Measurements from ENCODE around the gene WNT7A. TPM values are rescaled to one million over a fixed set of nuclear protein-coding genes. Genes with fewer than 3 reads are reported as not detected.

Gene WNT7A
- total RNA-seq, 1 experiment from 2014 or later, result 0.34 TPM

DNA sequence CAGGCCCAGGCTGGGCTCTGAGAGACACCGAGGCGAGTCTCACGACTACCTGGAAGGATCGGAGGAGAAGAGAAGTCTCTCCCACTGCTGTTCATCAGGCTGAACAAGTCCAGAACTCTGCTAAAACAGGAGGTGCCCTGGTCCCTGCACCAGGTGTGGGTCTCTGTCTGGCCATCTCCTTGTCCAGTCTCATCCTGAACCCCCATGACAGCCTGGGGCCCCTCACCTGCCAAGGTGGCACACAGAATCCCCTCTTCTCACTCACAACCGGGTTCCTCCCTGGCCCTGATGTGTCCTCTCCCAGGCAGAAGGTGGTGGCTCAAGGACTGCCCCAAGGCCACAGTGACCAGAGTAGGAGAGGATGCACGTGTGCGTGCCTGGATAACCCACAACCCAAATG, 34.1 kb downstream of the WNT7A start:
- Histone ChIP-seq H3K27ac (ENCODE audit: low read depth, low read length) (no peak overlapping the region), H3K4me3 (replicated peaks in 1 of 2; ENCODE audit: low read depth in 1 of 2, low read length in 2 of 2) (no peak overlapping the region), H4K20me1 (ENCODE audit: insufficient read depth) (no peaks in the 10 kb centered on the region), H3K4me1 (ENCODE audit: control insufficient read depth in 1 of 2, insufficient read depth in 2 of 2, low read length in 2 of 2) (peaks cover 13 to 28% of the 10 kb centered on the region in 2 experiments), H3K27me3 (ENCODE audit: insufficient read depth, low read length) (no peaks in the 10 kb centered on the region), H3K9me3 (ENCODE audit: control insufficient read depth in 1 of 2, insufficient read depth in 1 of 2, low read depth in 1 of 2, low read length in 2 of 2) (no peaks in the 10 kb centered on the region), H2AFZ (ENCODE audit: low read depth, low read length, poor library complexity, severe bottlenecking) (no peak overlapping the region), H3K79me2 (ENCODE audit: insufficient read depth, low read length) (no peaks in the 10 kb centered on the region), H3K36me3 (ENCODE audit: control insufficient read depth in 1 of 2, insufficient read depth in 2 of 2, low read length in 2 of 2) (no peaks in the 10 kb centered on the region), H3K9ac (ENCODE audit: low read length) (no peak overlapping the region), H3K4me2 (ENCODE audit: low read length) (no peak overlapping the region), H3K9me2 (ENCODE audit: insufficient read depth) (no peaks in the 10 kb centered on the region)
- ATAC-seq (no peak), DNase-seq (ENCODE audit: low read depth, low spot score) (no peak)
- BruUV-seq (replicated peaks), result no TSS peak
- ChIA-PET CTCF (no interaction called here), POLR2A (no interaction called here), RAD21 (ENCODE audit: low non-redundant PET in 1 of 2, low total read pairs in 2 of 2, uncharacterized antibody in 2 of 2, unreplicated experiment in 2 of 2) (no interaction called here)
- no peak for TF ChIP-seq CBX3 (IDR thresholded peaks at IDR 0.05; ENCODE audit: low read depth)
- TF ChIP-seq SIN3A (IDR thresholded peaks at IDR 0.05; ENCODE audit: low read depth), result no peak
- no peak for TF ChIP-seq SP1 (IDR thresholded peaks at IDR 0.05; ENCODE audit: low read depth)
- TF ChIP-seq RAD21 (IDR thresholded peaks at IDR 0.05; ENCODE audit: low read depth), result no peak
- TF ChIP-seq JUND (IDR thresholded peaks at IDR 0.05), result no peak
- no peak for TF ChIP-seq FOSL1 (IDR thresholded peaks at IDR 0.05; ENCODE audit: low read depth)
- no peak for TF ChIP-seq ELF1 (IDR thresholded peaks at IDR 0.05; ENCODE audit: borderline replicate concordance, low read depth)
- no peak for TF ChIP-seq CEBPB (IDR thresholded peaks at IDR 0.05; ENCODE audit: low read depth)
- no peak for TF ChIP-seq POLR2A (IDR thresholded peaks at IDR 0.05; ENCODE audit: borderline replicate concordance, extremely low read depth, insufficient read depth, insufficient read length)
- TF ChIP-seq ZFX (IDR thresholded peaks at IDR 0.05), result no peak
- TF ChIP-seq ZNF274 (IDR thresholded peaks at IDR 0.05; ENCODE audit: low read depth, low read length), result no peak
- intact Hi-C loops (cut with micrococcal nuclease), result no loop called here

DNA sequence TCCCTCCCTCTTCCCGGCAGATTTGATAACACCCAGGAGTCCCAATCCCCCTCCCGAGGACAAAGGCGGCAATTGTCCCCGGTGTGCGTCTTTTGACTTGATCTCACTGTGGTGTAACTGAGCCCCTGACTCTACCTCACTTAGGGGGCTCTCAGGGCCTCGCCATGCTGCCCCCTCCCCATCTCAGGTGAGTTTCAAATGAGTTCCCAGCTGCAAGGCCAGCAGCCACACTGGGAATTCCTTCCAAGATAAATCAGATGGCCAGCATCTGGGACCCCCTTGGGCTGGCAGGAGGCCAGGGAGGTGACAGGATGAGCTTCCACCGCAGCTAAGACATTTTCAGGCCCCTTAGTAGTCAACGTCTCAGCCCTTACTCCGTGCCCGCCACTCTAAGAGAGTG, 35.0 kb downstream of the WNT7A start:
- no peak overlapping the region for H3K4me2 ChIP-seq (ENCODE audit: low read length)
- H3K4me3 ChIP-seq (replicated peaks in 1 of 2; ENCODE audit: low read depth in 1 of 2, low read length in 2 of 2), result no peak overlapping the region
- no peaks in the 10 kb centered on the region for H4K20me1 ChIP-seq (ENCODE audit: insufficient read depth)
- ATAC-seq (no peak), DNase-seq (ENCODE audit: low read depth, low spot score) (no peak)
- H3K27me3 ChIP-seq (ENCODE audit: insufficient read depth, low read length), result no peaks in the 10 kb centered on the region
- H3K9me2 ChIP-seq (ENCODE audit: insufficient read depth), result no peaks in the 10 kb centered on the region
- RAD21 ChIA-PET (ENCODE audit: low non-redundant PET in 1 of 2, low total read pairs in 2 of 2, uncharacterized antibody in 2 of 2, unreplicated experiment in 2 of 2), result no interaction called here
- CTCF ChIA-PET, result no interaction called here
- no peaks in the 10 kb centered on the region for H3K79me2 ChIP-seq (ENCODE audit: insufficient read depth, low read length)
- no peak overlapping the region for H3K9ac ChIP-seq (ENCODE audit: low read length)
- TF ChIP-seq SRF (IDR thresholded peaks at IDR 0.05; ENCODE audit: low read depth), result no peak
- TF ChIP-seq ZNF274 (IDR thresholded peaks at IDR 0.05; ENCODE audit: low read depth, low read length), result no peak
- TF ChIP-seq SIN3A (IDR thresholded peaks at IDR 0.05; ENCODE audit: low read depth), result no peak
- TF ChIP-seq, protein P1, sequence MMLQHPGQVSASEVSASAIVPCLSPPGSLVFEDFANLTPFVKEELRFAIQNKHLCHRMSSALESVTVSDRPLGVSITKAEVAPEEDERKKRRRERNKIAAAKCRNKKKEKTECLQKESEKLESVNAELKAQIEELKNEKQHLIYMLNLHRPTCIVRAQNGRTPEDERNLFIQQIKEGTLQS (IDR thresholded peaks at IDR 0.05), result no peak
- TF ChIP-seq EZH2 (IDR thresholded peaks at IDR 0.05), result no peak
- TF ChIP-seq, protein P2, sequence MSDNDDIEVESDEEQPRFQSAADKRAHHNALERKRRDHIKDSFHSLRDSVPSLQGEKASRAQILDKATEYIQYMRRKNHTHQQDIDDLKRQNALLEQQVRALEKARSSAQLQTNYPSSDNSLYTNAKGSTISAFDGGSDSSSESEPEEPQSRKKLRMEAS (IDR thresholded peaks at IDR 0.05), result no peak
- TF ChIP-seq SP1 (IDR thresholded peaks at IDR 0.05; ENCODE audit: low read depth), result no peak
- TF ChIP-seq ZFX (IDR thresholded peaks at IDR 0.05), result no peak
- no peak for TF ChIP-seq TCF7L2 (IDR thresholded peaks at IDR 0.05; ENCODE audit: borderline replicate concordance, extremely low read depth, insufficient read depth, insufficient read length)
- no peak for TF ChIP-seq ELF1 (IDR thresholded peaks at IDR 0.05; ENCODE audit: borderline replicate concordance, low read depth)
- no peak for TF ChIP-seq JUND (IDR thresholded peaks at IDR 0.05)
- no peak for TF ChIP-seq POLR2AphosphoS5 (IDR thresholded peaks at IDR 0.05; ENCODE audit: low read depth, low read length)
- no peak for TF ChIP-seq EGR1 (IDR thresholded peaks at IDR 0.05; ENCODE audit: low read depth)
- no peak for TF ChIP-seq POLR2A (IDR thresholded peaks at IDR 0.05; ENCODE audit: borderline replicate concordance, extremely low read depth, insufficient read depth, insufficient read length)
- no peak for TF ChIP-seq EZH2phosphoT487 (IDR thresholded peaks at IDR 0.05; ENCODE audit: borderline replicate concordance)
- no peaks in the 10 kb centered on the region for H3K9me3 ChIP-seq (ENCODE audit: control insufficient read depth in 1 of 2, insufficient read depth in 1 of 2, low read depth in 1 of 2, low read length in 2 of 2)
- peaks cover 6 to 28% of the 10 kb centered on the region in 2 experiments for H3K4me1 ChIP-seq (ENCODE audit: control insufficient read depth in 1 of 2, insufficient read depth in 2 of 2, low read length in 2 of 2)
- no TSS peak for BruUV-seq (replicated peaks)
- POLR2A ChIA-PET, result no interaction called here
- intact Hi-C loops (cut with micrococcal nuclease), result no loop called here
- H2AFZ ChIP-seq (ENCODE audit: low read depth, low read length, poor library complexity, severe bottlenecking), result no peak overlapping the region
- H3K27ac ChIP-seq (ENCODE audit: low read depth, low read length), result no peak overlapping the region
- H3K36me3 ChIP-seq (ENCODE audit: control insufficient read depth in 1 of 2, insufficient read depth in 2 of 2, low read length in 2 of 2), result no peaks in the 10 kb centered on the region
